ENCODE results near the gene HADHB. TPM values are rescaled to one million over a fixed set of nuclear protein-coding genes. Genes with fewer than 3 reads are reported as not detected.

Gene HADHB
- total and polyA plus RNA-seq, 10 of the 15 experiments (the other 5 are each of a cell fraction or from before 2014, with no cell fraction given), result 53.7 to 145 (median 85.5) TPM

DNA sequence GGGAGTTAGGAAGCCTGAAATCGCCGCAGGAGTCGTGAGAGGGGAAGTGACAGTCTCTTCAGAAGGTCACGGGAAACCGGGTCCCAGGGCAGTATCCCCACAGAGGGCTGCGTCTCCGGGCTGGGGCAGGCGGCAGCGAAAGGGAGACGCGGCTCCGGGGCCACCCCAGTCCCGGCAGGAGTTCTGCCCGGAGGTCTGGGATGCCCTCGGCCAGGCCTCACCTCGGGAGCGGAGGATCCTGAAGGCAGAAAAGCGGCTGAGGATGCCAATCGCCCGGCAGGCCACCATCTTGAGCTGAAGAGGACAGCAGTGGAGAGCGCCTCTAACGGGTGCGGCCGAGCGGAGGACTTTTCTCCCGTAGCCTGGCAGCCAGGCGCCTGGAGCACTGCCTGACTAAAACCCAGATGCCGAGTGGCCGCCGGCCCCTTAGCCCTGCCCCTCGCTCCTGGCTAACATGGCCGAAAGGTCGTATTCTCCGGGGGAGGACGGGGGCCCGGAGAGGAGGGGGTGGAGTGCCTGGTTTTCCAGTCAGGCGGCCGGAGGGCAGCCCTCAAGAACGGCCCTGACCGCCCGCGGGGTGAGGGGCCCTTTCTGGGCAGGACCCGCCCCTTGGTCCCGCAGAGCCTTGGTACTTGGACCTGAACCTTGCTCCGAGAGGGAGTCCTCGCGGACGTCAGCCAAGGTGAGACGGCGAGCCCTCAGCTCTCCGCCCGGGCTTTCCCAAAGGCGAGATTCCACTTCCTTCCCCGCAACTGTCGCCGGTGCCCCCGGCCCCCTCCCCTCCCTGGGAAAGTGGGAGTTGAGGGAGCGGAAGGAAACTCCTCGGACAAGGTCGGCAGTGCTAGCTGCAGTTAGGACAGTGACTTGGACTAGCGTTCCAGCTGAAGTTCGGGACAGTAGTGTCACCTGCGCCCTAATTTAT, at the start of gene HADHB, which contains the start of gene HADHA (continued):
- TF ChIP-seq CTCF (IDR thresholded peaks at IDR 0.05 in 2 of 3, conservative IDR thresholded peaks at IDR 0.05 in 1 of 3; ENCODE audit: control insufficient read depth in 2 of 3, extremely low read depth in 1 of 3, insufficient read depth in 1 of 3, low read depth in 3 of 3, low read length in 3 of 3) (peak; percentile 20 to 36 (median 23); a peak in 4 of 6 replicates), E4F1 (IDR thresholded peaks at IDR 0.05; ENCODE audit: borderline replicate concordance, partially characterized antibody) (peak; percentile 81), KAT2A (conservative IDR thresholded peaks at IDR 0.05; ENCODE audit: control insufficient read depth, low read depth, low read length) (no peak), ELK1 (IDR thresholded peaks at IDR 0.05; ENCODE audit: low read depth, low read length) (no peak), USF2 (IDR thresholded peaks at IDR 0.05; ENCODE audit: borderline replicate concordance, low read depth, low read length) (no peak), NFXL1 (IDR thresholded peaks at IDR 0.05; ENCODE audit: borderline replicate concordance) (no peak), ETV6 (conservative IDR thresholded peaks at IDR 0.05 in 1 of 2, IDR thresholded peaks at IDR 0.05 in 1 of 2; ENCODE audit: borderline replicate concordance in 1 of 2, low read depth in 1 of 2) (no peak), PBX3 (IDR thresholded peaks at IDR 0.05; ENCODE audit: insufficient replicate concordance, low read depth, low read length) (no peak), JUNB (IDR thresholded peaks at IDR 0.05) (no peak), YY1 (IDR thresholded peaks at IDR 0.05; ENCODE audit: low read depth, low read length) (peak; percentile 94), IKZF2 (IDR thresholded peaks at IDR 0.05) (peak; percentile 46 to 69; a peak in 3 of 4 replicates)
- TF ChIP-seq, protein P1, sequence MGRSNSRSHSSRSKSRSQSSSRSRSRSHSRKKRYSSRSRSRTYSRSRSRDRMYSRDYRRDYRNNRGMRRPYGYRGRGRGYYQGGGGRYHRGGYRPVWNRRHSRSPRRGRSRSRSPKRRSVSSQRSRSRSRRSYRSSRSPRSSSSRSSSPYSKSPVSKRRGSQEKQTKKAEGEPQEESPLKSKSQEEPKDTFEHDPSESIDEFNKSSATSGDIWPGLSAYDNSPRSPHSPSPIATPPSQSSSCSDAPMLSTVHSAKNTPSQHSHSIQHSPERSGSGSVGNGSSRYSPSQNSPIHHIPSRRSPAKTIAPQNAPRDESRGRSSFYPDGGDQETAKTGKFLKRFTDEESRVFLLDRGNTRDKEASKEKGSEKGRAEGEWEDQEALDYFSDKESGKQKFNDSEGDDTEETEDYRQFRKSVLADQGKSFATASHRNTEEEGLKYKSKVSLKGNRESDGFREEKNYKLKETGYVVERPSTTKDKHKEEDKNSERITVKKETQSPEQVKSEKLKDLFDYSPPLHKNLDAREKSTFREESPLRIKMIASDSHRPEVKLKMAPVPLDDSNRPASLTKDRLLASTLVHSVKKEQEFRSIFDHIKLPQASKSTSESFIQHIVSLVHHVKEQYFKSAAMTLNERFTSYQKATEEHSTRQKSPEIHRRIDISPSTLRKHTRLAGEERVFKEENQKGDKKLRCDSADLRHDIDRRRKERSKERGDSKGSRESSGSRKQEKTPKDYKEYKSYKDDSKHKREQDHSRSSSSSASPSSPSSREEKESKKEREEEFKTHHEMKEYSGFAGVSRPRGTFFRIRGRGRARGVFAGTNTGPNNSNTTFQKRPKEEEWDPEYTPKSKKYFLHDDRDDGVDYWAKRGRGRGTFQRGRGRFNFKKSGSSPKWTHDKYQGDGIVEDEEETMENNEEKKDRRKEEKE (IDR thresholded peaks at IDR 0.05), result no peak
